Measurements from ENCODE around the gene PTPRG. TPM values are rescaled to one million over a fixed set of nuclear protein-coding genes. Genes with fewer than 3 reads are reported as not detected.

Gene PTPRG
- total and polyA plus RNA-seq, 2 donors: 22.7 to 95.3 TPM

DNA sequence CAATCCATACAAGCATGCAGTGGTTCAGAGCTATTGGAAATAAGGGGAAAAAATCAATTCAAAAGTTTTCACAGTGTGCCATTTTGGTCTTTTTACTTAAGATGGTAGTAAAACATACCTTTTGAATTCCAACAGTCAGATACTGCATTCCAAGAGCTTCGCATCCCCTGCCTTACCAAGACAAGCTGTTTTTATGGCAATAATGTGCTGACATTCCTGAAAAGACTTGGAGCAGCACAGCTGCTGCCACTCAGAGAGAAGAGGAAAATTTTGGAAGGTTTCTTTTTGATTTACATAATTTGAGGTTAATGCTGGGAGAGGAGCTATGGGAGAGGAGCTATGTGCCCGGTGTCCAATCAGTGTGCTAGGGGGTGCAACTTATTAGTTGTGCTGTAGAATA lies 663.7 kb downstream of the PTPRG start:
- 69% methylated on average over 2 of the region's 2 CpGs for WGBS
- no peaks in the 10 kb centered on the region for H3K4me1 ChIP-seq (ENCODE audit: insufficient read depth)
- no peak for DNase-seq (ENCODE audit: extremely low spot score)
- no peaks in the 10 kb centered on the region for H3K36me3 ChIP-seq (ENCODE audit: insufficient read depth)
- H3K27ac ChIP-seq (ENCODE audit: low read depth): no peak overlapping the region
- no peak overlapping the region for H3K4me3 ChIP-seq (ENCODE audit: low read depth, low read length)

DNA sequence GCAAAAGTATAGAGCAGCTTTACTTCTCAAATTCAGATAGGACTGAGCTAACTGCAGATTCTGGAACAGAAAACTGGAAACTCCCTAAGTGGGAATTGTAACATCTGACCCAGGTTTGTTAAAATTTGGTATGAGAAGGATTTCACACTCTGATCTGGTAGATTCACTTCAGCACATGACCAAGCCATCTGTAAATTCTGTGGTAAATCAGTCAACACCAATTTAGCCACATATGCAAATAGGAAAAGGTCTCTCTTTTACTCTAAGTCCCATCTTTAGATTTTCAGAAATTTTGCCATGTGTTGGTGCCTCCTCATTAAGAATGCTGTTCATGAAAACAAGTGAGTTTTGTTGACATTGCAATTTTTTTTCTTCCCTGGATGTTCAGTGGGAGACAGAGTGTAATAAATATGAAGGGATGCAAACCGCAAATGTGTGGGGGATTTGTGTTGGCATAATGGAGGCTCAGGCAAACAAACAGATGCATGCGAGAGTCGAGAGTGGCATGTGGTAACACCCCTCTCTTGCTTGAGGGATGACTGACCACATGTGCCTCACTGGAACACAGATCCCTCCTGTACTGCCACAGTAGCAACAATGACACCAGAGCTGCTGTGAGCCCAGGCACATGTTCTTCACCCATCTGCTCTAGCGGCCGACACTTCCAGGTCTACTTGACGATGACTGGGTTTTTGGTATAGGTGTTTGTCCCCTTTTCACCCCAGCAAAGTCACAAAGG lies 665.4 kb downstream of the PTPRG start:
- 94% methylated on average over 6 of the region's 6 CpGs for WGBS
- H3K4me1 ChIP-seq (ENCODE audit: insufficient read depth): no peaks in the 10 kb centered on the region
- DNase-seq (ENCODE audit: extremely low spot score): no peak
- no peak overlapping the region for H3K27ac ChIP-seq (ENCODE audit: low read depth)
- H3K36me3 ChIP-seq (ENCODE audit: insufficient read depth): no peaks in the 10 kb centered on the region
- no peak overlapping the region for H3K4me3 ChIP-seq (ENCODE audit: low read depth, low read length)

DNA sequence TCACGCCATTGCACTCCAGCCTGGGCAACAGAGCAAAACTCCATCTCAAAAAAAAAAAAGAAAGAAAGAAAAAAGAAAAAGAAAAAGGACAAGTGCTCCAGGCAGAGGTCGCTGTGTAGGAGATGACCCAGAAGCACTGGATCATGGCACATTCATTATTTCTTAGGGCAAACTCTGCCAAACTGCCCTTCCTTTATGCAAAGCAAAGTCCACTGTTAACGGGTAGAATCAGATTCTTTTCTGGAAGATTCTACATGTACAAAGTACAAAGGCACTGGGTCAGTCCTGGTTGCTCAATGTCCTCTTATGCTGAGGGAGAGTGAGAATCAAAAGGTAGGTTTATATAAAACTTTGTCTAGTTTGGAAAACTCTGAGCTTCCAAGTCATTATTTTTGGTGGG lies 667.1 kb downstream of the PTPRG start:
- Histone ChIP-seq H3K4me3 (ENCODE audit: low read depth, low read length) (no peak overlapping the region), H3K27ac (ENCODE audit: low read depth) (no peak overlapping the region), H3K4me1 (ENCODE audit: insufficient read depth) (no peaks in the 10 kb centered on the region), H3K36me3 (ENCODE audit: insufficient read depth) (no peaks in the 10 kb centered on the region)
- no peak for DNase-seq (ENCODE audit: extremely low spot score)
- 98% methylated on average over 3 of the region's 3 CpGs for WGBS

DNA sequence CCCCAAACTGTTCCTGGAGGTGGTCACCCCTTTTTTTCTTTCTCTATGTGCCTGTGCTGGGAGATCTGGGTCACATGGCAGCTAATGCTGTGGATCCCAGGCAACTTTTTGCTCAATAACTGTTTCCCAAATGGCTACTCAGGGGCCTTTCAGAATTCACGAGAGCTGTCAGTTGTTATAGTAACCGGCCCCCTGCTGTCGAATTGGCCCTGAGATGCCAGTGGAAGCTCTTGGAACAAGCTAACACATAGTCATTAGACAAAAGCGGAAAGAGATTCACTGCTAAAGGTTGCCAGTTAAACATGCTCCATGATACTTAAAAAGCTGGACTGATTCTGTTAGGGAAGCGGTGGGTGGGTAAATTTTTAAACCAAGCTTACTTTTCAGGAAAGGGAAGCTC lies 667.8 kb downstream of the PTPRG start:
- Histone ChIP-seq H3K27ac (ENCODE audit: low read depth) (no peak overlapping the region), H3K4me1 (ENCODE audit: insufficient read depth) (no peaks in the 10 kb centered on the region), H3K4me3 (ENCODE audit: low read depth, low read length) (no peak overlapping the region), H3K36me3 (ENCODE audit: insufficient read depth) (no peaks in the 10 kb centered on the region)
- no peak for DNase-seq (ENCODE audit: extremely low spot score)
- WGBS: 82% methylated on average over 5 of the region's 5 CpGs

DNA sequence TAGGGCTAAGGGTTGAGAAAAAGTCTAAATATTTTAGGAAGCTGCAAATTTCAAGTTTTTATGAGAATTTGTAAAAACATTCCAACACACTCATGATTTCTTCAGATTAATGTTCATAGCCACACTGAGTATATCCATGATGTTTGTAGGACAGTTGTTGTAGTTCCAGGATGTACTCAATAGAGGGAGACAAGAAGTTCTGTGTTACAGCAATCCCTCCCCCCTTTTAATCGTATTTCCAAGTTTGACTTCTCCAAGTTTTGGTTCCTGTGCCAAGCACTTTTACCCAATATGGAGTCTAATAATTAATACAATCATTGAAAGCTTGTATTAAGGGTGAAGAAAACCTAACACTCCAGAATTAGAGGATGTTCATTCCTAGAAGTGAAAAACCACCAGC lies 668.5 kb downstream of the PTPRG start:
- H3K4me3 ChIP-seq (ENCODE audit: low read depth, low read length): no peak overlapping the region
- DNase-seq (ENCODE audit: extremely low spot score): no peak
- H3K4me1 ChIP-seq (ENCODE audit: insufficient read depth): no peaks in the 10 kb centered on the region
- H3K36me3 ChIP-seq (ENCODE audit: insufficient read depth): no peaks in the 10 kb centered on the region
- no peak overlapping the region for H3K27ac ChIP-seq (ENCODE audit: low read depth)
- WGBS: 69% methylated on average over 1 of the region's 1 CpG

DNA sequence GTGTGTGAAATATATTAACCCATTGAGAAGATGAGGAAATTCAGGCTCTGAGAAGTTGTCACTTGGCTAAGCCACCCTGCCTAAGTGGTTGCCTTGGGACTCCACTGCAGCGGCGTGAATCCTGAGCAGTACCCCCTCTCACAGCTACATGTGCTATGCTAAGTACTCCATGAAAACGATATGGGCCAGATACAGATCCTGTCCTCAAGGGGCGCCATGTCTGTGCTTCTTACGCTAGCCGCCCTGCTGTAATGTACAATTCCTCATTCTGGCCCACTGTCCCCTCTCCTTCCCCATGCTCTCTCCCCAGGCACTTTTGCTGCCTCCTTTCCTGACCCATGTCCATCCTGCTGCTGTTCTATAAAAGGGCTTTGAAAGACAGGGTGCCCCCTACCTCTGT lies 671.7 kb downstream of the PTPRG start:
- Histone ChIP-seq H3K27ac (ENCODE audit: low read depth) (no peak overlapping the region), H3K4me1 (ENCODE audit: insufficient read depth) (no peaks in the 10 kb centered on the region), H3K36me3 (ENCODE audit: insufficient read depth) (peaks cover 2% of the 10 kb centered on the region), H3K4me3 (ENCODE audit: low read depth, low read length) (no peak overlapping the region)
- WGBS: 92% methylated on average over 6 of the region's 6 CpGs
- DNase-seq (ENCODE audit: extremely low spot score): no peak

DNA sequence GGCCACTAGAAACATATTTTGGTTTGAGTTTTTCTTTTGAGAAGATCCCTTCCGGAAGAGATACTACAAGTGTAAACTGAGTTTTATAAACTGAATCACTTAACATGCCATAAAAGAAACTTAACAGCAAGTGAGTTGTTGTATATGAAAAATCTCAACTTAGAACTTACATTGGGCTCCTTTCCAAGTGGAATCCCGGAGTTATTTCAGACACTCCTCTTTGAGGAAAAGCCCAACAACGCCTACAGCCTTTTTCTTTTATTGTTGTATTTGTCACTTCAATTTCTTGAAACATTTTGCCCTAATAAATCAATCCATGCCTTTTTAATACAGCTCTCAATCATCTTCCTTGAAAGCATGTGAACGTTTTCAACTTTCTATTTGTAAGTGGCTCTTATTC lies 674.6 kb downstream of the PTPRG start:
- no peaks in the 10 kb centered on the region for H3K4me1 ChIP-seq (ENCODE audit: insufficient read depth)
- H3K27ac ChIP-seq (ENCODE audit: low read depth): no peak overlapping the region
- no peak overlapping the region for H3K4me3 ChIP-seq (ENCODE audit: low read depth, low read length)
- WGBS: 28% methylated on average over 4 of the region's 4 CpGs
- no peak for DNase-seq (ENCODE audit: extremely low spot score)
- peaks cover 2% of the 10 kb centered on the region for H3K36me3 ChIP-seq (ENCODE audit: insufficient read depth)

DNA sequence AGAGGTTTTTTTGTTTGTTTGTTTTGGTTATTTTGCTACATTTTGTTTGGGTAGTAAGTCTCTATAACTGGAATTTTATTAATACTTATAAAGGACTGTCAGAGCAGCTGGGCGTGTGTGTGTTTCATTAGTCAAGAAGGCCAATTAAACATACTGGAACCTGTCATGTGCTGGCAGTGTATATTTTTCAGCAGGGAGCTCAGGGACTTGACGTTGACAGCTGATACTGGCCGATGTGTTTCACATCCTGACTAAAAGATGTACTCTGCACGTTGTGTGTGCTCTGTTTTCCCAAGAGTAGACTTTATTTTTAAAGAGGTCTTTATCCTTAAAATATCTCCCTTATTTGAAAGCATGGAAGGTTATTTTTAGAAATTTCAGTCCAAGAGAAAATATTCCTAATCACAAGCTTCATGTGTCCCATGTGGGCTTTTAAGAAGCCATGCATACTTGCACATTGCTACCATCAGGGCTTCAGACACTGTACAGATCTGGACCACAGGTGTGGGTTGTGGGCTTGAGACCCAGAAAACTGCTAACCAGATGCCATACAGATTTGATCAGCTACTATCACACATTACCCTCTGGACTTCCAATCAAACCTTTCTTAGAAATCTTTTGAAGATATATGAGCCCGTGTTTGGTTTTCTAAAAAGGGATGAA lies 676.0 kb downstream of the PTPRG start:
- H3K36me3 ChIP-seq (ENCODE audit: insufficient read depth): peaks cover 2% of the 10 kb centered on the region
- no peak overlapping the region for H3K27ac ChIP-seq (ENCODE audit: low read depth)
- DNase-seq (ENCODE audit: extremely low spot score): no peak
- no peak overlapping the region for H3K4me3 ChIP-seq (ENCODE audit: low read depth, low read length)
- H3K4me1 ChIP-seq (ENCODE audit: insufficient read depth): no peaks in the 10 kb centered on the region
- WGBS: 68% methylated on average over 5 of the region's 5 CpGs

DNA sequence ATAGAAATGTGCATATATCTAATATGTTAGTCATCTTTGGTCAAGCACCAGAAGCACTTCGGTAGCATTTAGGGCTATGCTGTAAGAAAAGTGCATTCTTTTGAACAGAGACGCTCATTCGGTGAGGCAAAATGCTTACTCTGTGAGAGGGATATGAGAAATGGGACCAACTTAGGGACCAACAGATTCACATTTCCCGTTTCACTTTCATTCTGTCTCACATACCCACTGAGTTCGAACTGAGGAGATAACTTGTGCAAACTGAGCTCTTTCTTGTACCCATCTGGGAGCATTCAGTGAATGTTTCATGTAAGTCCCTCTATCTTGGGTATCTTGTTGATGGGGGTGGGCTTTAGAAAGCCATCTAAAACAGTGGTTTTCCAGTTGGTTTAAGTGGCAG lies 676.6 kb downstream of the PTPRG start:
- Histone ChIP-seq H3K4me1 (ENCODE audit: insufficient read depth) (no peaks in the 10 kb centered on the region), H3K27ac (ENCODE audit: low read depth) (no peak overlapping the region), H3K4me3 (ENCODE audit: low read depth, low read length) (no peak overlapping the region), H3K36me3 (ENCODE audit: insufficient read depth) (peaks cover 2% of the 10 kb centered on the region)
- no peak for DNase-seq (ENCODE audit: extremely low spot score)
- 91% methylated on average over 5 of the region's 5 CpGs for WGBS

DNA sequence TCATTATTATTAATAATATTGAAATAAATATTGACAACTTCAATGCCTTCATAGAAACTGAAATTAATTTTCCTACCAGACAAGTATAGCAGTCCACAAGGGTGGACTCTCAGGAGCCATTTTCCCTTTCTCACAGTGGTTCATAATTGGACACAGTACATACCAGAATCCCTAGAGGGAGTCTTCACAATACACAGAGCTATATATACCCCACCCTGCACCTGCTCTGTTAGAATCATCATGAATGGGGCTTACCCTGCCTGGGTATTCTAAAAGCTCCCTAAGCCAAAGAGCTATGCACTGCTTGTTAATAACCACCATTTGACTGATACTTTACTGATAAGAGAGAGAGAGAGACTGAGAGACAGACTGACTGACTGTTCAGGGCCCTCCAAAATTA lies 677.1 kb downstream of the PTPRG start:
- H3K4me1 ChIP-seq (ENCODE audit: insufficient read depth): no peaks in the 10 kb centered on the region
- no peak overlapping the region for H3K27ac ChIP-seq (ENCODE audit: low read depth)
- DNase-seq (ENCODE audit: extremely low spot score): no peak
- peaks cover 2% of the 10 kb centered on the region for H3K36me3 ChIP-seq (ENCODE audit: insufficient read depth)
- no peak overlapping the region for H3K4me3 ChIP-seq (ENCODE audit: low read depth, low read length)

DNA sequence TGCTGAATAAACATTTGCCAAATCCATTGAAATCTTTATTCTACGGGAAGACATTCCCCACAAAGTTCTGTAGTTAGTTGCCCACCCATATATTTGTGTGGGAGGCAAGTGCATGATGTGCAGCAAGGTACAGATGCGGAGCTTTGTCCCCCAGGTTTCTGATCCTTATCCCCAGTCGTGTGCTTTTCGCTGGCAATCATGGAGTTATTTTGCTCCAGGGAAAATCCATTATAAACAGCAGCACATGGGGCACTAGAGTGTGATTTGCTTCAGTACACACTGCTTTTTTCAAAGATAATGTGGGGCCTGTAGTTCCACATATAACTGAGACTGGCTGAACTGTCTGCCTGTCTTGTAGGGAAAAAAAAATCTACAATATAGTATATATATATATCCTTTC lies 679.9 kb downstream of the PTPRG start:
- 84% methylated on average over 4 of the region's 4 CpGs for WGBS
- Histone ChIP-seq H3K4me1 (ENCODE audit: insufficient read depth) (no peaks in the 10 kb centered on the region), H3K27ac (ENCODE audit: low read depth) (no peak overlapping the region), H3K36me3 (ENCODE audit: insufficient read depth) (no peaks in the 10 kb centered on the region), H3K4me3 (ENCODE audit: low read depth, low read length) (no peak overlapping the region)
- DNase-seq (ENCODE audit: extremely low spot score): no peak

DNA sequence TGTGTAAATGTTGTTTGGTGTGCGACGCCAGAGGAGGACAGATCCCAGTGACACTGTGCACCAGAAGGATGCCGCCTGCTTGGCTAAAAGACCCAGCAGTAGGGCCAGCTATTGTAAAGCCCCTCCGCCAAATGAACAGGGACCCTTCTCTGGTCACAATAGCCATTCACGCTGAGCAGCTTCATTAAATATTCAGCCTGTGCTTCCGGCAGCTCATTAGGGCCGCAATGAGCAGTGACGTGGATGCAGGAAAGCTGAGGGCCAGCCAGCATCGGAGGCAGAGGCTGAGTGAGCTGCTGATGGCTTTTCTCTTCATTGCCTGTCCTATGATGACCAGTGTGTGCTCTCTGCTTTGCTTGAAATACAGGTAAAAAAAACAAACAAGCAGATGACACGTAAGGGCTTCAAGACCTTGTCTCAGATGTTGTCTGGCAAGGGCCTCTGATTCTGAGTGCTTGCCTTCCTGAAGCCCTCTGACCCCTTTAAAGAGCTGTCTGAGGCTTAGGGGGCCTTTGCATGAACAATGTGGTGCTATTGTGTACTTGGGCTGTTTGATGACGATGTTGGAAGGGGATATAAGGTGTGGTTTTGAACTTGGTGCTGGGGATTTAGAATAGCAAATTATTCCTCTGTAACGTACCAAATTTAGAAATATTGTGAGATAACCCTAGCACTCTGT lies 681.6 kb downstream of the PTPRG start:
- no peaks in the 10 kb centered on the region for H3K36me3 ChIP-seq (ENCODE audit: insufficient read depth)
- 89% methylated on average over 12 of the region's 12 CpGs for WGBS
- DNase-seq (ENCODE audit: extremely low spot score): no peak
- no peaks in the 10 kb centered on the region for H3K4me1 ChIP-seq (ENCODE audit: insufficient read depth)
- no peak overlapping the region for H3K27ac ChIP-seq (ENCODE audit: low read depth)
- no peak overlapping the region for H3K4me3 ChIP-seq (ENCODE audit: low read depth, low read length)

DNA sequence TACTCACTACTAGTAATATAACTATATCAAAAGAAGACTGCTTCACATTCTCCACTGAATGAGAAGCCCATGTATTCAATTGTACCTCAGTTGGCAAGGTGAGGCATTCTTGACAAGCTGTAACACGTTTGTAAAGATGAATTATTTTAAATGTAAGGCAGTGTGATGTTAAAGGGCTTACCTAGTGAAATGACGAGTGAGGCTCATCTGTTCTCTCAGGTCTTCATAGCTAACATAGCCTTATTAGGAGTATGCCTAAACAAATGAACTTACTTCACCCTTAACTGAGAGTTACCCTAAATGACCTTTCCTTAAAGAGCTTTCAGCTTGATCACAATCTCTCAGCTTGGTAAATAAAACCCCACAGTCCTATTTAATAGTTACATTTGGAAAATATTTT lies 684.7 kb downstream of the PTPRG start:
- no peaks in the 10 kb centered on the region for H3K4me1 ChIP-seq (ENCODE audit: insufficient read depth)
- no peak overlapping the region for H3K27ac ChIP-seq (ENCODE audit: low read depth)
- no peak overlapping the region for H3K4me3 ChIP-seq (ENCODE audit: low read depth, low read length)
- WGBS: 34% methylated on average over 2 of the region's 2 CpGs
- no peaks in the 10 kb centered on the region for H3K36me3 ChIP-seq (ENCODE audit: insufficient read depth)
- DNase-seq (ENCODE audit: extremely low spot score): no peak

DNA sequence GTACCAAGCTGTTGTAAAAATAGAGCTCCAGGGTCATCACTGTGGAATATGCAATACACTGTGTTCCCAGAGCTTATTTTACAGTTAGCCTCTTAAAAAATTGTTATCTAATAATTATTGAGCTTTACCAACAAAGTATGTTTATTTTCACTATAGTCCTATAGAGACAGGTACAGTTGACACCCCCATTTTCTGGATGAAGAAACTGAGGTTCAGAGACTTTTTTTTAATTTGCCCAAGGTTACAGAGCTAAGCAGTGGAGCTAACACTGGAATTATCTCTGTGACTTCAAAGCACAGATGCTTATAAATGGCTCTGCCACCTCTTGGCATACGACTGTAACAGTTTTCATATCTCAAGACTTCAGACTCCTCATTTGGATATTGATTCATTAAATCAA lies 685.6 kb downstream of the PTPRG start:
- Histone ChIP-seq H3K4me1 (ENCODE audit: insufficient read depth) (no peaks in the 10 kb centered on the region), H3K36me3 (ENCODE audit: insufficient read depth) (no peaks in the 10 kb centered on the region), H3K4me3 (ENCODE audit: low read depth, low read length) (no peak overlapping the region), H3K27ac (ENCODE audit: low read depth) (no peak overlapping the region)
- no peak for DNase-seq (ENCODE audit: extremely low spot score)
- WGBS: 97% methylated on average over 1 of the region's 1 CpG
